Psoas muscle (tissue), 8 donors: Measurements from ENCODE around the gene TTLL10. TPM values are rescaled to one million over a fixed set of nuclear protein-coding genes. Genes with fewer than 3 reads are reported as not detected.
A peak's percentile ranks its signal among the peaks of the same experiment; 100 is the strongest.

Experiments
- ATAC-seq, 4 donors: fragments of 200-7000 bp; cut with Tn5 transposase; one replicate each; pipeline ENCODE4 v1.9.1; 2020; ENCODE audit warnings: moderate library complexity in 3 of 4, mild to moderate bottlenecking in 2 of 4
- DNase-seq, 2 donors: peaks; one replicate each; pipeline ENCODE4 v3.0.0-alpha.2; 2020
- H3K27ac ChIP-seq: fragments of 200-600 bp; one replicate; pipeline ENCODE4 v1.8.0; 2022
- H3K27me3 ChIP-seq, 3 donors: fragments of 200-600 bp in 1 of 3; one replicate each; pipeline versions ENCODE4 v1.6.1 to v1.8.0; 2013 to 2022; ENCODE audit warnings: low read length in 2 of 3, mild to moderate bottlenecking in 2 of 3, moderate library complexity in 1 of 3; ENCODE audit not compliant: insufficient read depth in 3 of 3
- H3K36me3 ChIP-seq, 2 donors: fragments of 200-600 bp in 1 of 2; one replicate each; pipeline versions ENCODE4 v1.6.1 to v1.8.0; 2013 to 2022; ENCODE audit warnings: low read depth in 1 of 2, mild to moderate bottlenecking in 1 of 2, moderate library complexity in 1 of 2; ENCODE audit not compliant: insufficient read depth in 1 of 2
- H3K4me1 ChIP-seq: fragments of 200-600 bp; one replicate; pipeline ENCODE4 v1.8.0; 2022
- H3K4me3 ChIP-seq: fragments of 200-600 bp; one replicate; pipeline ENCODE4 v1.8.0; 2022; ENCODE audit warnings: mild to moderate bottlenecking
- H3K9me3 ChIP-seq: fragments of 200-600 bp; one replicate; pipeline ENCODE4 v1.8.0; 2022
- WGBS, 3 donors: extraction: QIAGEN DNeasy Blood & Tissue Kit; methylation state at CpG; one replicate each; pipeline versions ENCODE4 v1.1.6 to v1.1.7; 2013; 5-methylcytosine and 5-hydroxymethylcytosine counted together
- intact Hi-C, 2 donors: fragments of 100-400 bp; cut with DNase I; formaldehyde crosslinking; loops; one replicate each; pipeline versions ENCODE4 v1.11.0 to v1.14.2; 2022
- long read RNA-seq, 2 donors: library from polyadenylated mRNA; unstranded; transcript quantifications; one replicate each; pipeline ENCODE4 v2.0.0, GENCODE V29; 2021
- polyA plus RNA-seq, 3 donors: library from polyadenylated mRNA; stranded (reverse); fragments of 200-250 nt; gene quantifications; one replicate each; pipeline ENCODE4 v1.2.3, GENCODE V29; 2013
- total RNA-seq, 4 donors: library from RNA; stranded (reverse); fragmentation: NEBNext Ultra II Directional in 2 of 4; extraction: Animal tissue kit (Norgen Biotek cat#: 25700) in 2 of 4; gene quantifications; one replicate each; pipeline versions ENCODE4 v1.2.1 to v1.2.4, GENCODE V29; 2021 to 2023
- TF ChIP-seq, protein P1 (sequence below): fragments of 200-600 bp; IDR thresholded peaks from one replicate; pipeline ENCODE4 v1.8.0; 2022; ENCODE audit warnings: antibody characterized with exemption
- donor health status: healthy with polysubstance abuse.
- donor health status: DM: no; HTN: no; CAD: no; lungs with moderate emphysema.
- donor health status: Bipolar disorder and iron deficiency.
- donor health status: healthy.
- donor health status: DM: yes; HTN: yes; CAD: no.
- donor health status: DM: no; HTN: no; CAD: no.
- donor health status: DM: no; HTN: no; CAD: no.
- donor health status: DM: yes; HTN: yes; CAD: no.

TTLL10 gene, protein sequence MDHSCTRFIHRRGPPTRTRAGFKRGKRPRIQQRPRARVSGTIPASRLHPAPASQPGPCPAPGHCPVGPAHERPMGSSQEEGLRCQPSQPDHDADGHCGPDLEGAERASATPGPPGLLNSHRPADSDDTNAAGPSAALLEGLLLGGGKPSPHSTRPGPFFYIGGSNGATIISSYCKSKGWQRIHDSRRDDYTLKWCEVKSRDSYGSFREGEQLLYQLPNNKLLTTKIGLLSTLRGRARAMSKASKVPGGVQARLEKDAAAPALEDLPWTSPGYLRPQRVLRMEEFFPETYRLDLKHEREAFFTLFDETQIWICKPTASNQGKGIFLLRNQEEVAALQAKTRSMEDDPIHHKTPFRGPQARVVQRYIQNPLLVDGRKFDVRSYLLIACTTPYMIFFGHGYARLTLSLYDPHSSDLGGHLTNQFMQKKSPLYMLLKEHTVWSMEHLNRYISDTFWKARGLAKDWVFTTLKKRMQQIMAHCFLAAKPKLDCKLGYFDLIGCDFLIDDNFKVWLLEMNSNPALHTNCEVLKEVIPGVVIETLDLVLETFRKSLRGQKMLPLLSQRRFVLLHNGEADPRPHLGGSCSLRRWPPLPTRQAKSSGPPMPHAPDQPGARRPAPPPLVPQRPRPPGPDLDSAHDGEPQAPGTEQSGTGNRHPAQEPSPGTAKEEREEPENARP
- total RNA-seq, result under 1 TPM in 1 of 4 donors, not detected in 3; 0.27 TPM
- polyA plus RNA-seq, result under 1 TPM; 0.03 to 0.10 (median 0.10) TPM
- long read RNA-seq, donor 1, result 0 reads
- long read RNA-seq, donor 2, result 0 reads

DNA sequence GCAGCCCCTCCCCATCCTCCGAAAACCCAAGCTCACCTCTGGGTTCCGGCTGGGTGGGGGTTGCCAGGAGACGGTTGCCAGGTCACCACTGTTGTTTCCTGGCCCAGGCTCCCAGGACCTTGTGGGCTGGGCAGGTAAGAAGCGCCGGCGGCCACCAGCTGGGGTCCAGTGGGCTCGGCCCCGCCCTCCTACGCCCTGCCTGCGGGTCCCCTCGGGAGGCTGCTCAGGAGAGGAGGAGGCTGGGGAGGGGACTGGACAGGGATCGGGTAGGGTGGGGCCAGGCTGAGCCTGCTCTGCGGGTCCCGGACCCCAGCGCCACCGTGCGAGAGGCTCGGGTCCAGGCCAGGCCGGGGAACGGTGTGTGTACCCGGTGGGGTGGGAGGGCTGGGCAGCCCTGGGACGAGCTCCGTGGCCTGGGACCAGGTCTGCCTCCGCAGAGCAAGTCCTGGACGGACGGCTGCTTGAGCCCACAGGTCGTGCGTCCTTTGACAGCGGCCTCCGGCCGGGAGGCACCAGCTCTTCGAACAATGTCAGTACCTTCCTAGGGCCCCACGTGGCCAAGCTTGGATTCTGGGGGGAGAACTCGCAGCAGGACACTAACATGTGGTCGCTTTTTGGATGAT lies at the start of gene TTLL10:
TSS of gene TTLL10 (plus strand) at position 88 of the 623 bp plus-strand sequence. CDS start 5,336 bp downstream, outside the sequence.
- peak; percentile 12 to 53 for DNase-seq
- WGBS, 3 donors, result 10 to 37% (median 17%) methylated on average over 28 to 35 of the region's 35 CpGs
- H3K9me3 ChIP-seq, result no peaks in the 10 kb centered on the region
- intact Hi-C loops, result no loop called here
- H3K4me3 ChIP-seq, result no peak within 1 kb of the TSS
- no peaks in the 10 kb centered on the region for H3K4me1 ChIP-seq
- H3K36me3 ChIP-seq, result no peaks in the 10 kb centered on the region
- peak in 1 of 4 donors; percentile 14 for ATAC-seq
- TF ChIP-seq, protein P1, sequence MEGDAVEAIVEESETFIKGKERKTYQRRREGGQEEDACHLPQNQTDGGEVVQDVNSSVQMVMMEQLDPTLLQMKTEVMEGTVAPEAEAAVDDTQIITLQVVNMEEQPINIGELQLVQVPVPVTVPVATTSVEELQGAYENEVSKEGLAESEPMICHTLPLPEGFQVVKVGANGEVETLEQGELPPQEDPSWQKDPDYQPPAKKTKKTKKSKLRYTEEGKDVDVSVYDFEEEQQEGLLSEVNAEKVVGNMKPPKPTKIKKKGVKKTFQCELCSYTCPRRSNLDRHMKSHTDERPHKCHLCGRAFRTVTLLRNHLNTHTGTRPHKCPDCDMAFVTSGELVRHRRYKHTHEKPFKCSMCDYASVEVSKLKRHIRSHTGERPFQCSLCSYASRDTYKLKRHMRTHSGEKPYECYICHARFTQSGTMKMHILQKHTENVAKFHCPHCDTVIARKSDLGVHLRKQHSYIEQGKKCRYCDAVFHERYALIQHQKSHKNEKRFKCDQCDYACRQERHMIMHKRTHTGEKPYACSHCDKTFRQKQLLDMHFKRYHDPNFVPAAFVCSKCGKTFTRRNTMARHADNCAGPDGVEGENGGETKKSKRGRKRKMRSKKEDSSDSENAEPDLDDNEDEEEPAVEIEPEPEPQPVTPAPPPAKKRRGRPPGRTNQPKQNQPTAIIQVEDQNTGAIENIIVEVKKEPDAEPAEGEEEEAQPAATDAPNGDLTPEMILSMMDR, result no peak
- H3K27me3 ChIP-seq, result peaks cover 0 to 81% (median 18%) of the 10 kb centered on the region in 3 donors
- no peak within 1 kb of the TSS for H3K27ac ChIP-seq

DNA sequence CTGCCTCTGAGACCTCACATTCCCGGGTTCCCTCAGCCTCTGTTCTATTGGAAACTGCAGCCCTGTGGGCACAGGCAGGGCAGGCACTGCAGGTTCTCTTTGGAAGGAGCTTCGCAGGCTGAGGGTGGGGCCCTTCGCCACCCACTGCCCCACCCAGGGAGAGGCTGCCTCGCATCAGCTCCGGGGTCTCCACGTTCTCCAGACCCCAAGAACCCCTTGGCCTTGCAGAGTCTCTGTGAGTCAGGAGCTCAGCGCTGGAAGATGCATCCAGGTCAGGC lies 49.2 kb upstream of the TTLL10 start:
- Histone ChIP-seq H3K4me3 (no peak overlapping the region), H3K9me3 (no peaks in the 10 kb centered on the region), H3K4me1 (no peaks in the 10 kb centered on the region), H3K27me3 (peaks cover 0 to 25% (median 4%) of the 10 kb centered on the region in 3 donors), H3K27ac (no peak overlapping the region), H3K36me3 (no peaks in the 10 kb centered on the region)
- TF ChIP-seq, protein P1, result no peak
- intact Hi-C loops, result no loop called here
- 84 to 85% (median 84%) methylated on average over 7 of the region's 7 CpGs for WGBS, 3 donors
- ATAC-seq, result no peak
- peak in 1 of 2 donors; percentile 44 for DNase-seq

DNA sequence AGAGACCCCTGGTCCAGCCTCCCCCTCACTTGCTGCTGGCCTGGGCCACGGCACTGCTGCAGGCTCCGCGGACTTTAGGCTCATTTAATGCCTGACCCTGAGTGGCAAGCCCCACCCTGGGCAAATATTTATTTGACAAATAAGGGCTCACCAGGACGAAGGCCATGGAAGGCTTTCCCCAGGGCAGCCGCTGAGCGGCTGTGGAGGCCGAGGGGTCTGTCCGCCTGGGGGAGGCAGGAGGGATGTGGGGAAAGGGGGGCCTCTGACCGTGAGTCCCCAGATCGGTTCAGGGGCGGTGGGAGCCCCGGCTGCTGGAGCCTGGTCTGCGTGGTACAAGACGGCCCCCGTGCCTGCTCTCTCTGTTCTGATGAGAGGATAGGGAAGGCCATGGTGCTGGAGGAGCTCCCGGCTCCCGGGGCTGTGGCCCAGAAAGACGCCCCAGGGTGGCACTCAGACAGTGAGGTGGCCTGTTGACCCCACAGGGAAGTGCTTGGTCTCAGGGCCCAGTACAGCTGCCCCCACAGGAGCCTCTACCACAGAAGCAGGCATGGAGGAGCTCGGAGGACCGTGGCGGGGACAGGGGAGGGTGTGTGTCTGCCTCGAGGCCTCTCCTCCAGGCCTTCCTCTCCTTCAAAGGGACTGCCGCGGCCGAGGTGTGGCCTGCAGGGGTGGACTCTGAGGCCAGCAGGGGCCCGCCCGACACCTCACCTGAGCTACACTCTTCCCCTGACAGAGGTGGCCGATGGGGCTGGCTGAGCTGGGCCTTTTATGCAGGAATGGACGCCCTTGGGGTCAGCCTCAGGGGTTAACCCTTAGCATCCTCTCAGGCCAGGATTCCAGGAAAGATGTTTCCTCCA lies 48.7 kb upstream of the TTLL10 start:
- H3K27me3 ChIP-seq, result peaks cover 0 to 23% (median 4%) of the 10 kb centered on the region in 3 donors
- WGBS, 3 donors, result 71 to 79% (median 77%) methylated on average over 25 to 29 of the region's 29 CpGs
- no peaks in the 10 kb centered on the region for H3K4me1 ChIP-seq
- ATAC-seq, result no peak
- no peaks in the 10 kb centered on the region for H3K9me3 ChIP-seq
- H3K36me3 ChIP-seq, result no peaks in the 10 kb centered on the region
- no peak overlapping the region for H3K4me3 ChIP-seq
- intact Hi-C loops, result no loop called here
- peak in 1 of 2 donors; percentile 11 for DNase-seq
- no peak overlapping the region for H3K27ac ChIP-seq
- TF ChIP-seq, protein P1, result no peak

DNA sequence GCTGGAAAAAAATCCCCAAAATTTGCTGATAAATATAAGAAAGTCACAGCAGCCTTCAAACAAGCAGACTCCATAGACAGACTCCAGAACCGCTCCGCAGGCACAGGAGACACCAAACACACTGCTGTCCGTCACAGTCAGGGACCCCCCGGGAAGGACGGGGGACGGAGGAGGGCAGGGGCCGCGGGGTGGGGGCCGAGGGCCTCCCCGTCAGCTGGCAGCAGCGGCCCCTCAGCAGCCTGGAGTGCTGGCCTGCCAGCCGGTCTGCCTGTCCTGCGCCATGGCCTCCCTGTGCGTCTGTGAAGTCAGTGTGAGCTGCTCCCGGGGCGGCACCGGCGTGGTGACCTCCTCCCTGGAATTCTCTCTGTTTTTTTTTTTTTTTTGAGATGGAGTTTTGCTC lies 47.7 kb upstream of the TTLL10 start:
- Histone ChIP-seq H3K4me3 (no peak overlapping the region), H3K4me1 (no peaks in the 10 kb centered on the region), H3K36me3 (no peaks in the 10 kb centered on the region), H3K27me3 (peaks cover 0 to 19% (median 4%) of the 10 kb centered on the region in 3 donors), H3K27ac (no peak overlapping the region), H3K9me3 (no peaks in the 10 kb centered on the region)
- TF ChIP-seq, protein P1, result no peak
- 83 to 85% (median 84%) methylated on average over 18 of the region's 18 CpGs for WGBS, 3 donors
- intact Hi-C loops, result no loop called here
- DNase-seq (no peak), ATAC-seq (no peak)
